ENCODE data around the gene HADHA. TPM values are rescaled to one million over a fixed set of nuclear protein-coding genes. Genes with fewer than 3 reads are reported as not detected.

The HADHA gene
- total RNA-seq, 1 experiment from 2014 or later, result 101 TPM

GRCh38 chr2:26195040-26195984, 49.1 kb downstream of the HADHA start:
- TF ChIP-seq SRF (IDR thresholded peaks at IDR 0.05; ENCODE audit: low read depth) (no peak), EZH2phosphoT487 (IDR thresholded peaks at IDR 0.05; ENCODE audit: borderline replicate concordance) (no peak), POLR2AphosphoS5 (IDR thresholded peaks at IDR 0.05; ENCODE audit: low read depth, low read length) (no peak), EGR1 (IDR thresholded peaks at IDR 0.05; ENCODE audit: low read depth) (no peak), CBX3 (IDR thresholded peaks at IDR 0.05; ENCODE audit: low read depth) (no peak), ATF3 (IDR thresholded peaks at IDR 0.05) (no peak), SP1 (IDR thresholded peaks at IDR 0.05; ENCODE audit: low read depth) (no peak), CEBPB (IDR thresholded peaks at IDR 0.05; ENCODE audit: low read depth) (no peak), REST (IDR thresholded peaks at IDR 0.05; ENCODE audit: low read depth) (no peak), FOSL1 (IDR thresholded peaks at IDR 0.05; ENCODE audit: low read depth) (no peak), JUND (IDR thresholded peaks at IDR 0.05) (no peak), EZH2 (IDR thresholded peaks at IDR 0.05) (no peak), TCF7L2 (IDR thresholded peaks at IDR 0.05; ENCODE audit: borderline replicate concordance, extremely low read depth, insufficient read depth, insufficient read length) (no peak), CTCF (IDR thresholded peaks at IDR 0.05 in 2 of 3, conservative IDR thresholded peaks at IDR 0.05 in 1 of 3; ENCODE audit: borderline replicate concordance in 1 of 3, insufficient read depth in 1 of 3, low read depth in 2 of 3, low read length in 2 of 3) (no peak), MAX (IDR thresholded peaks at IDR 0.05) (no peak), SIN3A (IDR thresholded peaks at IDR 0.05; ENCODE audit: low read depth) (no peak), POLR2A (IDR thresholded peaks at IDR 0.05; ENCODE audit: borderline replicate concordance, extremely low read depth, insufficient read depth, insufficient read length) (no peak)
- H3K9me3 ChIP-seq (ENCODE audit: control insufficient read depth in 1 of 2, insufficient read depth in 1 of 2, low read depth in 1 of 2, low read length in 2 of 2), result no peaks in the 10 kb centered on the region
- no peaks in the 10 kb centered on the region for H3K27me3 ChIP-seq (ENCODE audit: insufficient read depth, low read length)
- intact Hi-C loops (cut with micrococcal nuclease), result no loop called here
- CTCF ChIA-PET, result no interaction called here
- H2AFZ ChIP-seq (ENCODE audit: low read depth, low read length, poor library complexity, severe bottlenecking), result no peak overlapping the region
- no peak overlapping the region for H3K4me2 ChIP-seq (ENCODE audit: low read length)
- ATAC-seq (no peak), DNase-seq (ENCODE audit: low read depth, low spot score) (no peak)
- H3K9me2 ChIP-seq (ENCODE audit: insufficient read depth), result no peaks in the 10 kb centered on the region
- H3K4me1 ChIP-seq (ENCODE audit: control insufficient read depth in 1 of 2, insufficient read depth in 2 of 2, low read length in 2 of 2), result no peaks in the 10 kb centered on the region
- POLR2A ChIA-PET, result no interaction called here
- H3K27ac ChIP-seq (ENCODE audit: low read depth, low read length), result no peak overlapping the region
- no peak overlapping the region for H3K9ac ChIP-seq (ENCODE audit: low read length)
- H3K36me3 ChIP-seq (ENCODE audit: control insufficient read depth in 1 of 2, insufficient read depth in 2 of 2, low read length in 2 of 2), result peaks cover 24 to 38% of the 10 kb centered on the region in 2 experiments; a peak in 3 of 4 replicates
- no peaks in the 10 kb centered on the region for H4K20me1 ChIP-seq (ENCODE audit: insufficient read depth)
- no peak overlapping the region for H3K4me3 ChIP-seq (replicated peaks in 1 of 2; ENCODE audit: low read depth in 1 of 2, low read length in 2 of 2)
- RAD21 ChIA-PET (ENCODE audit: low non-redundant PET in 1 of 2, low total read pairs in 2 of 2, uncharacterized antibody in 2 of 2, unreplicated experiment in 2 of 2), result no interaction called here
- BruUV-seq (replicated peaks), result no TSS peak
- H3K79me2 ChIP-seq (ENCODE audit: insufficient read depth, low read length), result no peaks in the 10 kb centered on the region

Measured in HCT116 (cell line).